Activated CD8-positive, alpha-beta T cell treated with anti-CD3 and anti-CD28 coated beads, Interleukin-2, amount 10 ng/mL, durations not matched to agents 7 days and 5 days (primary cell): Measurements from ENCODE around the gene DERL3. TPM values are rescaled to one million over a fixed set of nuclear protein-coding genes. Genes with fewer than 3 reads are reported as not detected.

Source experiments
- total RNA-seq, 2 experiments: library from RNA; stranded (reverse); gene quantifications; one replicate each; pipeline ENCODE4 v1.2.3, GENCODE V29; 2021

DERL3 gene
- total RNA-seq, 2 experiments from 2014 or later, result 8.1 to 10.0 TPM

Other genes starting within 250 kb of the DERL3 start
- under 1 TPM; 0.21 to 0.29 TPM for gene DRICH1, start 206.7 kb downstream of the DERL3 start, total RNA-seq
- 10 to 100 TPM; 34.0 to 38.5 TPM for gene RGL4, start 148.0 kb downstream of the DERL3 start, total RNA-seq
- gene ZNF70, start 87.9 kb downstream of the DERL3 start, total RNA-seq, result 1 to 10 TPM; 2.1 to 2.2 TPM
- gene VPREB3, start 84.6 kb downstream of the DERL3 start, total RNA-seq, result not detected
- 1 to 10 TPM in 1 of 2 experiments, under 1 TPM in 1; 0.81 to 1.4 TPM for gene C22orf15, start 76.0 kb downstream of the DERL3 start, total RNA-seq
- gene CHCHD10, start 71.0 kb downstream of the DERL3 start, total RNA-seq, result 100 to 1,000 TPM; 134 to 140 TPM
- under 1 TPM; 0.42 to 0.55 TPM for gene MMP11, start 66.2 kb downstream of the DERL3 start, total RNA-seq
- 100 to 1,000 TPM; 112 to 113 TPM for gene SMARCB1, start 52.0 kb downstream of the DERL3 start, total RNA-seq
- gene SLC2A11, start 18.9 kb upstream of the DERL3 start, total RNA-seq, result 1 to 10 TPM; 6.7 to 7.9 TPM
- gene MIF, start 55.4 kb upstream of the DERL3 start, total RNA-seq, result 1,000 to 10,000 TPM; 1,002 to 1,009 TPM
- gene GSTT2B, start 122.2 kb upstream of the DERL3 start, total RNA-seq, result not detected
- not detected for gene DDTL, start 127.9 kb upstream of the DERL3 start, total RNA-seq
- gene DDT, start 135.4 kb upstream of the DERL3 start, total RNA-seq, result 100 to 1,000 TPM; 128 to 136 TPM
- gene GSTT2, start 141.1 kb upstream of the DERL3 start, total RNA-seq, result not detected
- not detected for gene GSTT4, start 166.4 kb upstream of the DERL3 start, total RNA-seq
- gene CABIN1, start 172.3 kb upstream of the DERL3 start, total RNA-seq, result 100 to 1,000 TPM; 147 to 159 TPM